Loucy (cell line): ENCODE results near the gene ADM5.
A peak's percentile ranks its signal among the peaks of the same experiment; 100 is the strongest.

Experiments used
- H2AFZ ChIP-seq: fragments of 200-600 bp; sonication (generic); 2 replicates; pipeline ENCODE4 v1.6.0; 2016; ENCODE audit warnings: antibody characterized with exemption, mild to moderate bottlenecking, low read length, moderate library complexity
- H3F3A ChIP-seq: fragments of 200-600 bp; 2 replicates; pipeline ENCODE4 v1.6.0; 2016; ENCODE audit warnings: antibody characterized with exemption, low read depth, mild to moderate bottlenecking
- H3K27me3 ChIP-seq: fragments of 200-600 bp; sonication (generic); 2 replicates; pipeline ENCODE4 v1.6.1; 2014; ENCODE audit warnings: low read length, mild to moderate bottlenecking; ENCODE audit not compliant: insufficient read depth, poor library complexity, severe bottlenecking
- H3K36me3 ChIP-seq: fragments of 200-600 bp; sonication (generic); 2 replicates; pipeline ENCODE4 v1.6.1; 2016; ENCODE audit warnings: low read length; ENCODE audit not compliant: insufficient read depth
- H3K4me1 ChIP-seq: fragments of 200-600 bp; sonication (generic); 2 replicates; pipeline ENCODE4 v1.5.1; 2014; ENCODE audit warnings: low read length, mild to moderate bottlenecking; ENCODE audit not compliant: insufficient read depth, poor library complexity, severe bottlenecking
- H3K4me2 ChIP-seq: fragments of 200-600 bp; sonication (generic); 2 replicates; pipeline ENCODE4 v1.6.0; 2014; ENCODE audit warnings: antibody characterized with exemption, low read length, low read depth, mild to moderate bottlenecking; ENCODE audit not compliant: poor library complexity, severe bottlenecking
- H3K4me3 ChIP-seq: fragments of 200-600 bp; sonication (generic); 2 replicates; pipeline ENCODE4 v1.5.1; 2014; ENCODE audit warnings: low read length, mild to moderate bottlenecking, mixed read lengths; ENCODE audit not compliant: poor library complexity, severe bottlenecking
- H3K79me2 ChIP-seq: fragments of 200-600 bp; sonication (generic); 2 replicates; pipeline ENCODE4 v1.6.1; 2014; ENCODE audit warnings: low read length; ENCODE audit not compliant: insufficient read depth
- H3K9ac ChIP-seq: fragments of 200-600 bp; sonication (generic); 2 replicates; pipeline ENCODE4 v1.6.0; 2014; ENCODE audit warnings: mild to moderate bottlenecking, low read depth, low read length, moderate library complexity; ENCODE audit not compliant: poor library complexity, severe bottlenecking
- H3K9me2 ChIP-seq: fragments of 200-600 bp; sonication (generic); replicated peaks from 2 replicates; pipeline ENCODE4 v1.6.1; 2016; ENCODE audit warnings: low read depth, low read length, mixed read lengths
- H3K9me3 ChIP-seq: fragments of 200-600 bp; sonication (generic); 2 replicates; pipeline ENCODE4 v1.6.1; 2014; ENCODE audit warnings: mild to moderate bottlenecking, antibody characterized with exemption, low read length, low read depth; ENCODE audit not compliant: insufficient read depth
- H4K20me1 ChIP-seq: fragments of 200-600 bp; sonication (generic); 2 replicates; pipeline ENCODE4 v1.6.0; 2014; ENCODE audit warnings: antibody characterized with exemption, low read length, mild to moderate bottlenecking; ENCODE audit not compliant: insufficient read depth, poor library complexity, severe bottlenecking
- CTCF ChIP-seq: fragments of 200-600 bp; sonication (generic); conservative IDR thresholded peaks from 2 replicates; pipeline ENCODE4 v1.5.1; 2014; ENCODE audit warnings: mild to moderate bottlenecking, antibody characterized with exemption, low read length
- EZH2phosphoT487 ChIP-seq: fragments of 200-600 bp; IDR thresholded peaks from 2 replicates; pipeline ENCODE4 v1.6.1; 2018; ENCODE audit warnings: antibody characterized with exemption, mild to moderate bottlenecking, moderate library complexity, borderline replicate concordance

The ADM5 gene

GRCh38 chr19:49677901-49678674 is 11.3 kb upstream of the ADM5 start:
- H4K20me1 ChIP-seq = peaks cover 46% of the 10 kb centered on the region
- H3K4me2 ChIP-seq = peak overlapping the region; percentile 82

GRCh38 chr19:49678985-49679770 is 10.2 kb upstream of the ADM5 start:
- TF ChIP-seq EZH2phosphoT487 (no peak), CTCF (no peak)
- H3K9ac ChIP-seq = no peak overlapping the region

More at GRCh38 chr19:49677901-49678674, 11.3 kb upstream of the ADM5 start:
- TF ChIP-seq EZH2phosphoT487 (no peak), CTCF (peak; percentile 79)
- Histone ChIP-seq H3F3A (peaks cover 3% of the 10 kb centered on the region; the same call in 1 of the 2 replicates), H3K27me3 (peaks cover 4% of the 10 kb centered on the region), H3K9ac (peak overlapping the region; percentile 94), H3K4me1 (peaks cover 28% of the 10 kb centered on the region), H3K9me2 (no peaks in the 10 kb centered on the region), H2AFZ (no peak overlapping the region), H3K36me3 (peaks cover 20% of the 10 kb centered on the region; the same call in 1 of the 2 replicates), H3K4me3 (peak overlapping the region; percentile 99), H3K79me2 (peaks cover 50% of the 10 kb centered on the region), H3K9me3 (no peaks in the 10 kb centered on the region)

GRCh38 chr19:49679771-49680413 is 9.5 kb upstream of the ADM5 start:
- Histone ChIP-seq H2AFZ (no peak overlapping the region), H3K9ac (peak overlapping the region; percentile 43), H3F3A (peaks cover 1% of the 10 kb centered on the region; the same call in 1 of the 2 replicates), H4K20me1 (peaks cover 53% of the 10 kb centered on the region), H3K4me3 (peak overlapping the region; percentile 54), H3K27me3 (peaks cover 4% of the 10 kb centered on the region), H3K36me3 (peaks cover 34% of the 10 kb centered on the region; the same call in 1 of the 2 replicates), H3K79me2 (peaks cover 50% of the 10 kb centered on the region), H3K9me2 (no peaks in the 10 kb centered on the region), H3K4me2 (peak overlapping the region; percentile 82), H3K4me1 (peaks cover 28% of the 10 kb centered on the region), H3K9me3 (no peaks in the 10 kb centered on the region)
- TF ChIP-seq CTCF = no peak
- TF ChIP-seq EZH2phosphoT487 = no peak

More at GRCh38 chr19:49678985-49679770, 10.2 kb upstream of the ADM5 start:
- H3K4me2 ChIP-seq = peak overlapping the region; percentile 82
- peaks cover 4% of the 10 kb centered on the region for H3K27me3 ChIP-seq
- no peaks in the 10 kb centered on the region for H3K9me2 ChIP-seq
- H3K79me2 ChIP-seq = peaks cover 50% of the 10 kb centered on the region
- peak overlapping the region; percentile 99 for H3K4me3 ChIP-seq
- peaks cover 28% of the 10 kb centered on the region for H3K4me1 ChIP-seq
- H3K36me3 ChIP-seq = peaks cover 29% of the 10 kb centered on the region; the same call in 1 of the 2 replicates
- H3K9me3 ChIP-seq = no peaks in the 10 kb centered on the region
- H4K20me1 ChIP-seq = peaks cover 52% of the 10 kb centered on the region
- H3F3A ChIP-seq = peaks cover 3% of the 10 kb centered on the region; the same call in 1 of the 2 replicates
- no peak overlapping the region for H2AFZ ChIP-seq
